Endodermal cell (in vitro differentiated cells): ENCODE measurements around the gene PSMC3IP. TPM values are rescaled to one million over a fixed set of nuclear protein-coding genes. Genes with fewer than 3 reads are reported as not detected.

Source experiments
- DNase-seq: peaks from one replicate; pipeline ENCODE4 v3.0.0-alpha.2; 2017
- H3K27ac ChIP-seq: 2 replicates; pipeline ENCODE4 v1.5.1; 2013; ENCODE audit warnings: mild to moderate bottlenecking, low read depth, low read length, moderate library complexity
- H3K27me3 ChIP-seq: 2 replicates; pipeline ENCODE4 v1.6.1; 2013; ENCODE audit warnings: mild to moderate bottlenecking, low read length, moderate library complexity; ENCODE audit not compliant: insufficient read depth, control insufficient read depth, poor library complexity, severe bottlenecking
- H3K36me3 ChIP-seq: 2 replicates; pipeline ENCODE4 v1.7.0; 2013; ENCODE audit warnings: mild to moderate bottlenecking, low read length, moderate library complexity; ENCODE audit not compliant: control insufficient read depth, insufficient read depth
- H3K4me1 ChIP-seq: one replicate; pipeline ENCODE4 v1.7.0; 2013; ENCODE audit warnings: low read length; ENCODE audit not compliant: control insufficient read depth, insufficient read depth
- H3K4me3 ChIP-seq: 2 replicates; pipeline ENCODE4 v1.5.1; 2013; ENCODE audit warnings: mild to moderate bottlenecking, low read length, moderate library complexity
- H3K9ac ChIP-seq: 2 replicates; pipeline ENCODE4 v1.6.1; 2013; ENCODE audit warnings: mild to moderate bottlenecking, low read length, moderate library complexity; ENCODE audit not compliant: poor library complexity, severe bottlenecking; ENCODE audit errors: extremely low read depth
- H3K9me3 ChIP-seq: 2 replicates; pipeline ENCODE4 v1.6.1; 2013; ENCODE audit warnings: mild to moderate bottlenecking, low read length, moderate library complexity; ENCODE audit not compliant: control insufficient read depth
- H3K27ac Mint-ChIP-seq: 2 replicates; pipeline ENCODE4 v1.8.0; 2020; ENCODE audit warnings: mixed read lengths
- H3K27me3 Mint-ChIP-seq: 2 replicates; pipeline ENCODE4 v1.8.0; 2021; ENCODE audit warnings: mild to moderate bottlenecking, mixed read lengths; ENCODE audit not compliant: insufficient read depth
- H3K36me3 Mint-ChIP-seq: 2 replicates; pipeline ENCODE4 v1.8.0; 2020; ENCODE audit warnings: low read depth, mixed read lengths
- H3K4me1 Mint-ChIP-seq: 2 replicates; pipeline ENCODE4 v1.8.0; 2020; ENCODE audit warnings: mixed read lengths
- H3K4me3 Mint-ChIP-seq: 2 replicates; pipeline ENCODE4 v1.8.0; 2020; ENCODE audit warnings: mild to moderate bottlenecking, moderate library complexity, mixed read lengths
- H3K9me3 Mint-ChIP-seq: 2 replicates; pipeline ENCODE4 v1.8.0; 2020; ENCODE audit warnings: mild to moderate bottlenecking, mixed read lengths
- WGBS, 2 experiments: methylation state at CpG; one replicate each; pipeline versions ENCODE4 v1.1.5 to v1.1.7; 2013; ENCODE audit warnings: missing lambda C conversion rate in 2 of 2, mixed read lengths in 1 of 2; ENCODE audit not compliant: insufficient coverage in 1 of 2, insufficient read length in 1 of 2; 5-methylcytosine and 5-hydroxymethylcytosine counted together
- total RNA-seq, 2 donors: library from RNA; stranded (reverse); fragmentation: NEBNext Ultra II Directional in 1 of 2; extraction: Animal tissue kit (Norgen Biotek cat#: 25700) in 1 of 2; gene quantifications; 2 replicates in 1 of 2; 3 replicates in 1 of 2; pipeline ENCODE4 v1.2.1, GENCODE V29; 2021
- TF ChIP-seq, protein P1 (sequence below): fragments of 200-600 bp; sonication (generic); conservative IDR thresholded peaks from 2 replicates; pipeline ENCODE4 v1.5.0; 2021; ENCODE audit warnings: antibody characterized with exemption, mild to moderate bottlenecking

PSMC3IP gene
- total RNA-seq, 2 donors from 2014 or later: 27.8 to 38.6 TPM

DNA sequence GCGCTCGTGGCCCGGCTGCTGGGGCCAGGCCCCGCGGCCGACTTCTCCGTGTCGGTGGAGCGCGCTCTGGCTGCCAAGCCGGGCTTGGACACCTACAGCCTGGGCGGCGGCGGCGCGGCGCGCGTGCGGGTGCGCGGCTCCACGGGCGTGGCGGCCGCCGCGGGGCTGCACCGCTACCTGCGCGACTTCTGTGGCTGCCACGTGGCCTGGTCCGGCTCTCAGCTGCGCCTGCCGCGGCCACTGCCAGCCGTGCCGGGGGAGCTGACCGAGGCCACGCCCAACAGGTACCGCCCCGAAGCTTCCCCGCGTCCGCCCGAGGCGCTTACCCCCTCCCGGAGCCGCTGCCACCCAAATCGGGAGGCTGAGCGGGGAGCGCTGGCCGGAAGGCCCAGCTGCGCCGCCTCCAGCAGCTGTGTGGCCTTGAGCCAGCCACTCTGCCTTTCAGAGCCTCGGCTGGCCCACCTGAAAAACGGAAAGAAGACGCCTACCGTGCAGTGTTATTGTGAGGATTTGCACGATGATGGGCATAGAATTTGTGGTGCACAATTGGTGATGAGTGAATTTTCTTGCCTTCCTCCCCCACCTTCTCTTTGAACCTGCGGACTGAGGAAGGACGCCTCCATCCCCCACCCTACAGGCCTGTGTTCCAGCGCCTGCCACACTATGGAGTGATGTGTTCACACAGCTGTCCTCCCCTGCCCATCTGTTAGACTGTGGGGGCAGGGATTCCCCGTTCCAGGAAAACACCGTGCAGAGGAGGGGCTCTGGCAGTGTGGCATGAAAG lies 41.0 kb downstream of the PSMC3IP start:
- Histone ChIP-seq H3K27me3 (no peaks in the 10 kb centered on the region), H3K36me3 (peaks cover 10% of the 10 kb centered on the region), H3K9me3 (no peaks in the 10 kb centered on the region), H3K27ac (no peak overlapping the region), H3K9ac (peak overlapping the region; percentile 62), H3K4me3 (peak overlapping the region; percentile 93), H3K4me1 (peaks cover 6% of the 10 kb centered on the region)
- peak overlapping the region; percentile 58 for H3K27ac Mint-ChIP-seq
- peaks cover 21% of the 10 kb centered on the region for H3K36me3 Mint-ChIP-seq
- no peaks in the 10 kb centered on the region for H3K9me3 Mint-ChIP-seq
- TF ChIP-seq, protein P1, sequence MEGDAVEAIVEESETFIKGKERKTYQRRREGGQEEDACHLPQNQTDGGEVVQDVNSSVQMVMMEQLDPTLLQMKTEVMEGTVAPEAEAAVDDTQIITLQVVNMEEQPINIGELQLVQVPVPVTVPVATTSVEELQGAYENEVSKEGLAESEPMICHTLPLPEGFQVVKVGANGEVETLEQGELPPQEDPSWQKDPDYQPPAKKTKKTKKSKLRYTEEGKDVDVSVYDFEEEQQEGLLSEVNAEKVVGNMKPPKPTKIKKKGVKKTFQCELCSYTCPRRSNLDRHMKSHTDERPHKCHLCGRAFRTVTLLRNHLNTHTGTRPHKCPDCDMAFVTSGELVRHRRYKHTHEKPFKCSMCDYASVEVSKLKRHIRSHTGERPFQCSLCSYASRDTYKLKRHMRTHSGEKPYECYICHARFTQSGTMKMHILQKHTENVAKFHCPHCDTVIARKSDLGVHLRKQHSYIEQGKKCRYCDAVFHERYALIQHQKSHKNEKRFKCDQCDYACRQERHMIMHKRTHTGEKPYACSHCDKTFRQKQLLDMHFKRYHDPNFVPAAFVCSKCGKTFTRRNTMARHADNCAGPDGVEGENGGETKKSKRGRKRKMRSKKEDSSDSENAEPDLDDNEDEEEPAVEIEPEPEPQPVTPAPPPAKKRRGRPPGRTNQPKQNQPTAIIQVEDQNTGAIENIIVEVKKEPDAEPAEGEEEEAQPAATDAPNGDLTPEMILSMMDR: no peak
- DNase-seq: peak; percentile 93
- H3K4me1 Mint-ChIP-seq: peaks cover 11% of the 10 kb centered on the region
- 2 to 3% methylated on average over 13 to 63 of the region's 65 CpGs for WGBS, 2 experiments
- peak overlapping the region; percentile 73 for H3K4me3 Mint-ChIP-seq
- H3K27me3 Mint-ChIP-seq: no peaks in the 10 kb centered on the region

DNA sequence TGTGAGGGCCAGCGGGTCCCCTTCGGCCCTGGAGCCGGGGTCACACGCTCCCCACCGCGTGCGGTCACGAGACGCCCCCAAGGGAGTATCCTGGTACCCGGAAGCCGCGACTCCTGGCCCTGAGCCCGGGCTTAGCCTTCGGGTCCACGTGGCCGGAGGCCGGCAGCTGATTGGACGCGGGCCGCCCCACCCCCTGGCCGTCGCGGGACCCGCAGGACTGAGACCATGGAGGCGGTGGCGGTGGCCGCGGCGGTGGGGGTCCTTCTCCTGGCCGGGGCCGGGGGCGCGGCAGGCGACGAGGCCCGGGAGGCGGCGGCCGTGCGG lies 41.5 kb downstream of the PSMC3IP start, which contains the start of gene NAGLU:
Gene NAGLU (plus strand): TSS at position 194 of the 324 bp plus-strand sequence. CDS start 32 bp downstream, at position 226.
- Histone ChIP-seq H3K9me3 (no peaks in the 10 kb centered on the region), H3K9ac (peak within 1 kb of the TSS; percentile 62), H3K4me1 (peaks cover 8% of the 10 kb centered on the region), H3K4me3 (peak within 1 kb of the TSS; percentile 93), H3K27ac (no peak within 1 kb of the TSS), H3K36me3 (peaks cover 6% of the 10 kb centered on the region), H3K27me3 (no peaks in the 10 kb centered on the region)
- TF ChIP-seq, protein P1: no peak
- Mint-ChIP-seq H3K36me3 (peaks cover 17% of the 10 kb centered on the region), H3K4me3 (peak within 1 kb of the TSS; percentile 73), H3K4me1 (peaks cover 13% of the 10 kb centered on the region), H3K27me3 (no peaks in the 10 kb centered on the region), H3K9me3 (no peaks in the 10 kb centered on the region), H3K27ac (peak within 1 kb of the TSS; percentile 58)
- WGBS, 2 experiments: 0 to 1% methylated on average over 7 to 40 of the region's 40 CpGs
- DNase-seq: peak; percentile 97

DNA sequence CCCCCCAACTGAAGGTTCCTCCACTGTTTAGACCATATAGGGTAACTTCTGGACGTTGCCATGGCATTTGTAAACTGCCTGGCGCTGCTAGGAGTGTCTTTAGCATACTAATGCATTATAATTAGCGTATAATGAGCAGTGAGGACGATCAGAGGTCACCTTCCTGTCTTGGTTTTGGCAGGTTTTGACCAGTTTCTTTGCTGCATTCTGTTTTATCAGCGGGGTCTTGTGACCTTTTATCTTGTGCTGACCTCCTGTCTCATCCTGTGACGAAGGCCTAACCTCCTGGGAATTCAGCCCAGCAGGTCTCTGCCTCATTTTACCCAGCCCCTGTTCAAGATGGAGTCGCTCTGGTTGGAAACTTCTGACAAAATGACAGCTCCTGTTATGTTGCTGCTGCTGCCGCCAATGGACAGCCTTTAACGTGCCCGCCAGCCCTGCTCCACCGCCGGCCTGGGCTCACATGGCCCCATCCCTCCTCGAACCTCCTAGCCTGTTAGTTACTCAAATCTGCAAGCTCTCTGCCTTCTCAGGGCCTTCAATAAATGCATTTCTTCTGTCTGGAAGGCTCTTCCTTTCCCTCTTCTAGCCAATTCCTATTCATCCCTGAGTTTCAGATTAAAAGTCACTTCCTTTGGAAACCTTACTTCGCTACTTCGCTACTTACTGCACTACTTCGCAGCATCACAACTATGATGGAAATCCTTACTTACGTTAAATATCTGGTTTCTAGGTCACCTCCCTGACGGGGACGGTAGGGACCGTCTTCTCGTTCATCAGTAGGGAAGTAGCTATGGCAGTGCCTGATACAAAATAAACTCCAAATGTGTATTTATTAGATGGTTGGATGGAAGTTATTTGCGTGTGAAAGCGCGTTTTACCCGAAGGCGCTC lies 42.1 kb downstream of the PSMC3IP start:
- Histone ChIP-seq H3K4me3 (peak overlapping the region; percentile 78), H3K9ac (no peak overlapping the region), H3K27ac (no peak overlapping the region), H3K9me3 (no peaks in the 10 kb centered on the region), H3K36me3 (peaks cover 6% of the 10 kb centered on the region), H3K4me1 (peaks cover 10% of the 10 kb centered on the region), H3K27me3 (no peaks in the 10 kb centered on the region)
- H3K9me3 Mint-ChIP-seq: no peaks in the 10 kb centered on the region
- 63 to 75% methylated on average over 21 to 26 of the region's 26 CpGs for WGBS, 2 experiments
- peak overlapping the region; percentile 48 for H3K27ac Mint-ChIP-seq
- H3K4me1 Mint-ChIP-seq: peaks cover 18% of the 10 kb centered on the region
- H3K36me3 Mint-ChIP-seq: peaks cover 12% of the 10 kb centered on the region
- H3K27me3 Mint-ChIP-seq: no peaks in the 10 kb centered on the region
- H3K4me3 Mint-ChIP-seq: peak overlapping the region; percentile 73
- TF ChIP-seq, protein P1: no peak
- DNase-seq: no peak
